H9 (cell line): Measurements from ENCODE around the gene SESTD1. TPM values are rescaled to one million over a fixed set of nuclear protein-coding genes. Genes with fewer than 3 reads are reported as not detected.

Experiments
- DNase-seq: peaks from one replicate; pipeline ENCODE4 v3.0.0-alpha.2; 2017
- H2AFZ ChIP-seq: one replicate; pipeline ENCODE4 v1.6.1; 2013; ENCODE audit warnings: mild to moderate bottlenecking, low read length, control low read depth, moderate library complexity
- H2AK5ac ChIP-seq: 2 replicates; pipeline ENCODE4 v1.6.1; 2013; ENCODE audit warnings: low read length, control low read depth, mixed read lengths; ENCODE audit not compliant: insufficient read length
- H2BK120ac ChIP-seq: one replicate; pipeline ENCODE4 v1.6.1; 2013; ENCODE audit warnings: low read depth, mild to moderate bottlenecking, low read length, control low read depth, inconsistent platforms; ENCODE audit not compliant: poor library complexity, severe bottlenecking
- H2BK12ac ChIP-seq: 2 replicates; pipeline ENCODE4 v1.6.1; 2013; ENCODE audit warnings: low read length, control low read depth, mixed read lengths, low read depth; ENCODE audit not compliant: insufficient read length
- H2BK15ac ChIP-seq: 2 replicates; pipeline ENCODE4 v1.6.1; 2013; ENCODE audit warnings: low read depth, low read length, control low read depth
- H2BK20ac ChIP-seq: one replicate; pipeline ENCODE4 v1.6.1; 2013; ENCODE audit warnings: low read depth, mild to moderate bottlenecking, low read length, control low read depth, inconsistent platforms; ENCODE audit not compliant: poor library complexity, severe bottlenecking
- H2BK5ac ChIP-seq: 2 replicates; pipeline ENCODE4 v1.6.1; 2013; ENCODE audit warnings: low read length, control low read depth, mixed read lengths; ENCODE audit not compliant: insufficient read length
- H3K14ac ChIP-seq: 2 replicates; pipeline ENCODE4 v1.6.1; 2013; ENCODE audit warnings: low read length, control low read depth; ENCODE audit not compliant: insufficient read depth
- H3K18ac ChIP-seq: 2 replicates; pipeline ENCODE4 v1.6.1; 2013; ENCODE audit warnings: low read depth, mild to moderate bottlenecking, mixed read lengths, low read length, control low read depth; ENCODE audit not compliant: insufficient read length
- H3K23ac ChIP-seq: 2 replicates; pipeline ENCODE4 v1.6.1; 2013; ENCODE audit warnings: low read length, control low read depth, mixed read lengths, low read depth; ENCODE audit not compliant: insufficient read length
- H3K23me2 ChIP-seq: 2 replicates; pipeline ENCODE4 v1.6.1; 2013; ENCODE audit warnings: low read depth, mild to moderate bottlenecking, mixed read lengths, low read length, control low read depth; ENCODE audit not compliant: insufficient read length, poor library complexity, severe bottlenecking
- H3K27ac ChIP-seq: 2 replicates; pipeline ENCODE4 v1.5.1; 2013; ENCODE audit warnings: low read length, control low read depth, mixed read lengths, low read depth; ENCODE audit not compliant: insufficient read length
- H3K27me3 ChIP-seq: 2 replicates; pipeline ENCODE4 v1.6.1; 2013; ENCODE audit warnings: low read length, control low read depth, inconsistent platforms; ENCODE audit not compliant: insufficient read depth
- H3K4ac ChIP-seq: 2 replicates; pipeline ENCODE4 v1.6.1; 2013; ENCODE audit warnings: low read depth, mild to moderate bottlenecking, control low read depth, inconsistent platforms, low read length, moderate library complexity
- H3K4me1 ChIP-seq: 2 replicates; pipeline ENCODE4 v1.6.1; 2013; ENCODE audit warnings: low read length, control low read depth, inconsistent platforms; ENCODE audit not compliant: insufficient read depth
- H3K4me2 ChIP-seq: 2 replicates; pipeline ENCODE4 v1.6.1; 2013; ENCODE audit warnings: low read length, control low read depth, mixed read lengths; ENCODE audit not compliant: insufficient read length, insufficient read depth
- H3K56ac ChIP-seq: 2 replicates; pipeline ENCODE4 v1.6.1; 2013; ENCODE audit warnings: low read depth, mild to moderate bottlenecking, mixed read lengths, low read length, control low read depth; ENCODE audit not compliant: insufficient read length
- H3K79me1 ChIP-seq: 2 replicates; pipeline ENCODE4 v1.6.1; 2013; ENCODE audit warnings: low read depth, mild to moderate bottlenecking, moderate library complexity, low read length, control low read depth, inconsistent platforms; ENCODE audit not compliant: insufficient read depth, poor library complexity, severe bottlenecking
- H3K79me2 ChIP-seq: 2 replicates; pipeline ENCODE4 v1.6.1; 2013; ENCODE audit warnings: low read length, control low read depth, inconsistent platforms; ENCODE audit not compliant: insufficient read depth
- H3K9ac ChIP-seq: 2 replicates; pipeline ENCODE4 v1.6.1; 2013; ENCODE audit warnings: low read length, control low read depth, mixed read lengths; ENCODE audit not compliant: insufficient read length; ENCODE audit errors: extremely low read depth
- H3K9me3 ChIP-seq: one replicate; pipeline ENCODE4 v1.6.1; 2013; ENCODE audit warnings: low read depth, low read length, inconsistent platforms; ENCODE audit not compliant: control insufficient read depth
- H3T11ph ChIP-seq: one replicate; pipeline ENCODE4 v1.6.1; 2013; ENCODE audit warnings: mild to moderate bottlenecking, low read length, control low read depth, inconsistent platforms
- H4K20me1 ChIP-seq: one replicate; pipeline ENCODE4 v1.6.1; 2013; ENCODE audit not compliant: control insufficient read depth, insufficient read length, insufficient read depth
- H4K5ac ChIP-seq: 2 replicates; pipeline ENCODE4 v1.6.1; 2013; ENCODE audit warnings: low read depth, mild to moderate bottlenecking, mixed read lengths, low read length, control low read depth; ENCODE audit not compliant: insufficient read length
- H4K8ac ChIP-seq: replicated peaks from 2 replicates; pipeline ENCODE4 v1.6.1; 2013; ENCODE audit warnings: low read length, control low read depth, mixed read lengths, low read depth; ENCODE audit not compliant: insufficient read length
- H4K91ac ChIP-seq: 2 replicates; pipeline ENCODE4 v1.6.1; 2013; ENCODE audit warnings: low read depth, mild to moderate bottlenecking, moderate library complexity, mixed read lengths, low read length, control low read depth; ENCODE audit not compliant: insufficient read length
- H3K27ac Mint-ChIP-seq, 3 experiments: 2 replicates in 2 of 3; 3 replicates in 1 of 3; pipeline ENCODE4 v1.8.0; 2020 to 2021; ENCODE audit warnings: mixed read lengths in 3 of 3, mild to moderate bottlenecking in 1 of 3, moderate library complexity in 1 of 3
- H3K27me3 Mint-ChIP-seq: 2 replicates; pipeline ENCODE4 v1.8.0; 2021; ENCODE audit warnings: low read depth, mild to moderate bottlenecking, moderate library complexity, mixed read lengths
- H3K36me3 Mint-ChIP-seq, 3 experiments: 2 replicates in 2 of 3; 3 replicates in 1 of 3; pipeline ENCODE4 v1.8.0; 2020 to 2021; ENCODE audit warnings: low read depth in 3 of 3, mixed read lengths in 3 of 3; ENCODE audit not compliant: insufficient read depth in 1 of 3
- H3K4me1 Mint-ChIP-seq, 2 experiments: 2 replicates each; pipeline ENCODE4 v1.8.0; 2020; ENCODE audit warnings: mixed read lengths in 2 of 2
- H3K4me3 Mint-ChIP-seq, 2 experiments: 2 replicates in 1 of 2; 3 replicates in 1 of 2; pipeline ENCODE4 v1.8.0; 2020 to 2021; ENCODE audit warnings: mild to moderate bottlenecking in 2 of 2, mixed read lengths in 2 of 2, moderate library complexity in 1 of 2
- H3K9me3 Mint-ChIP-seq, 2 experiments: 2 replicates in 1 of 2; 3 replicates in 1 of 2; pipeline ENCODE4 v1.8.0; 2020; ENCODE audit warnings: mild to moderate bottlenecking in 2 of 2, mixed read lengths in 2 of 2, moderate library complexity in 1 of 2
- CTCF ChIP-seq: fragments of 200-600 bp; sonication (generic); conservative IDR thresholded peaks from 3 replicates; pipeline ENCODE4 v1.8.0; 2021; ENCODE audit warnings: antibody characterized with exemption, mild to moderate bottlenecking
- total RNA-seq: library from RNA; stranded (reverse); gene quantifications from 2 replicates; pipeline ENCODE4 v1.2.1, GENCODE V29; 2021

The SESTD1 gene
- total RNA-seq, 1 experiment from 2014 or later: 44.4 TPM

GRCh38 chr2:179313057-179313456 is 48.4 kb upstream of the SESTD1 start:
- no peaks in the 10 kb centered on the region for H3K4me1 Mint-ChIP-seq
- H2BK12ac ChIP-seq: no peak overlapping the region
- no peaks in the 10 kb centered on the region for H4K20me1 ChIP-seq
- H3K23ac ChIP-seq: no peak overlapping the region
- no peaks in the 10 kb centered on the region for H3K9me3 ChIP-seq
- H3K36me3 Mint-ChIP-seq: peaks cover 4 to 34% (median 10%) of the 10 kb centered on the region in 3 experiments; a peak in 6 of 7 replicates
- no peak overlapping the region for H4K8ac ChIP-seq
- no peak overlapping the region for H3K9ac ChIP-seq
- no peak overlapping the region for H3K4me3 Mint-ChIP-seq
- H3K79me2 ChIP-seq: no peaks in the 10 kb centered on the region
- H2BK5ac ChIP-seq: no peak overlapping the region
- H3K27ac ChIP-seq: no peak overlapping the region
- no peak overlapping the region for H2BK120ac ChIP-seq
- no peaks in the 10 kb centered on the region for H3K27me3 ChIP-seq
- no peak overlapping the region for H2BK15ac ChIP-seq
- no peak overlapping the region for H4K5ac ChIP-seq
- no peak for DNase-seq
- peaks cover 8% of the 10 kb centered on the region for H3K27me3 Mint-ChIP-seq
- no peak overlapping the region for H3K14ac ChIP-seq
- no peak overlapping the region for H3T11ph ChIP-seq
- TF ChIP-seq CTCF: no peak
- no peaks in the 10 kb centered on the region for H3K4me1 ChIP-seq
- H3K23me2 ChIP-seq: no peaks in the 10 kb centered on the region
- no peak overlapping the region for H3K18ac ChIP-seq
- peaks cover 20 to 22% of the 10 kb centered on the region in 2 experiments for H3K9me3 Mint-ChIP-seq
- H3K56ac ChIP-seq: no peak overlapping the region
- H3K27ac Mint-ChIP-seq: no peak overlapping the region
- no peak overlapping the region for H2AK5ac ChIP-seq
- no peaks in the 10 kb centered on the region for H3K79me1 ChIP-seq
- no peak overlapping the region for H4K91ac ChIP-seq
- H2AFZ ChIP-seq: no peak overlapping the region
- no peak overlapping the region for H3K4me2 ChIP-seq
- H3K4ac ChIP-seq: no peak overlapping the region
- H2BK20ac ChIP-seq: no peak overlapping the region
